AG09309 (cell line): Measurements from ENCODE around the gene SLC2A1.

ENCODE experiments used
- DNase-seq: peaks from one replicate; pipeline ENCODE4 v3.0.0-alpha.2; 2010; ENCODE audit warnings: low read depth
- H3K4me3 ChIP-seq: 2 replicates; pipeline ENCODE4 v1.5.1; 2011; ENCODE audit warnings: mild to moderate bottlenecking, low read depth, low read length, moderate library complexity; ENCODE audit not compliant: control insufficient read depth
- TF ChIP-seq, protein P1 (sequence below): IDR thresholded peaks from 2 replicates; pipeline ENCODE4 v1.5.1; 2011; ENCODE audit warnings: mild to moderate bottlenecking, low read depth, low read length, inconsistent platforms; ENCODE audit not compliant: insufficient read depth, control insufficient read depth; ENCODE audit errors: missing control alignments

Gene SLC2A1

DNA sequence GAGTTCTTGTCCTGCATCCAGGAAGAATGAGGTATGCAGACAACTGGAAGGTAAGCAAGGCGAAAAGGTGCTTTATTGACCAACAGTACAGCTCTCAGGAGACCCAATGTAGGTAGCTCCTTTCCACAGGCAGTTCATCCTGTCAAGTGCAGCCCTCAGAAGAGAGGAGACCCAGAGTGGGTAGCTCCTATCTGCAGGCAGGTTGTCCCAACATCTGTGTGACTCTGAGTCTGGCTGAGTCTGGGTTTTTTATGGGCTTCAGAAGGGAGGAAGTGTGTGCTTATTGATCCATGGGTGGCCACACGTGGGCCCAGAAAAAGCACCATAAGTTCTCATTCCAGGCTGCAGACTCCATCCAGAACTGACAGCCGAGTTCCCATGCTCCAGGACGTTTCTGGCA lies 78.3 kb downstream of the SLC2A1 start:
- TF ChIP-seq, protein P1, sequence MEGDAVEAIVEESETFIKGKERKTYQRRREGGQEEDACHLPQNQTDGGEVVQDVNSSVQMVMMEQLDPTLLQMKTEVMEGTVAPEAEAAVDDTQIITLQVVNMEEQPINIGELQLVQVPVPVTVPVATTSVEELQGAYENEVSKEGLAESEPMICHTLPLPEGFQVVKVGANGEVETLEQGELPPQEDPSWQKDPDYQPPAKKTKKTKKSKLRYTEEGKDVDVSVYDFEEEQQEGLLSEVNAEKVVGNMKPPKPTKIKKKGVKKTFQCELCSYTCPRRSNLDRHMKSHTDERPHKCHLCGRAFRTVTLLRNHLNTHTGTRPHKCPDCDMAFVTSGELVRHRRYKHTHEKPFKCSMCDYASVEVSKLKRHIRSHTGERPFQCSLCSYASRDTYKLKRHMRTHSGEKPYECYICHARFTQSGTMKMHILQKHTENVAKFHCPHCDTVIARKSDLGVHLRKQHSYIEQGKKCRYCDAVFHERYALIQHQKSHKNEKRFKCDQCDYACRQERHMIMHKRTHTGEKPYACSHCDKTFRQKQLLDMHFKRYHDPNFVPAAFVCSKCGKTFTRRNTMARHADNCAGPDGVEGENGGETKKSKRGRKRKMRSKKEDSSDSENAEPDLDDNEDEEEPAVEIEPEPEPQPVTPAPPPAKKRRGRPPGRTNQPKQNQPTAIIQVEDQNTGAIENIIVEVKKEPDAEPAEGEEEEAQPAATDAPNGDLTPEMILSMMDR = no peak
- no peak overlapping the region for H3K4me3 ChIP-seq
- no peak for DNase-seq

DNA sequence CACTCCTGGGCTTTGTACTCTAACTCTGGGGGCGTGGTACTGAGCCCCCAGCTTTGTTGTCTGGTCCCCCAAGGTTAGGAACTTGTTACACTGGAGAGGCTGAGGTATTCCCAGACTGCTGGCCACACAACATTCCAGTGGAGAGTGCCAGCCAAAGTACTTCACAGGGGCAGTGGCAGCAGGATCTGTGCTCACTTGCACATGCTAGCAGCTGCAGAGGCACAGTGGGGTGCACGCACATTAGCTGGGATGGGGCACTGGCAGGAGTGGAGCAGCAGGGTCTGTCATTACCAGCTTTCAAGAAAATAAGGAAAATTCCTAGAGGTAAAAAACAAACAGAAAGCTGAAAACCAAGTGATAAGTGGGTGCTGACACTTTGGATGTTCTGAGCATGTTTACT lies 81.3 kb downstream of the SLC2A1 start:
- H3K4me3 ChIP-seq = no peak overlapping the region
- DNase-seq = no peak
- TF ChIP-seq, protein P1 = no peak

DNA sequence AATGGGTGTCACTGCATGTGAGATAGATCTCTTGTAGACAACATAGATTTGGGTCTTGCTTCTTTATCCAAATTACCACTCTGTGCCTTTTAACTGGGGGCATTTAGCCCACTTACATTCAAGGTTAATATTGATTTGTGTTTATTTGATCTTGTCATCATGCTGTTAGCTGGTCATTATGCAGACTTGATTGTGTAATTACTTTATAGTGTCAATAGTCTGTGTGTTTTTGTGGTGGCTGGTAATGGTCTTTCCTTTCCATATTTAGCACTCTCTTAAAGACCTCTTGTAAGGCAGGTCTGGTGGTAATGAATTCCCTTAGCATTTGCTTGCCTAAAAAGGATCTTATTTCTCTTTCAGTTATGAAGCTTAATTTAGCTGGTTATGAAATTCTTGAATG lies 82.7 kb downstream of the SLC2A1 start:
- no peak overlapping the region for H3K4me3 ChIP-seq
- no peak for DNase-seq
- TF ChIP-seq, protein P1 = no peak
